A673 (cell line): ENCODE measurements around the gene CCDC61. TPM values are rescaled to one million over a fixed set of nuclear protein-coding genes. Genes with fewer than 3 reads are reported as not detected.

Experiments used
- BruUV-seq: library from RNA; stranded (reverse); fragments of 400-500 nt; replicated peaks from 2 replicates; lab custom pipeline; 2021; lab: Mats Ljungman, UMichigan
- CTCF ChIA-PET: fragments of 300-600 bp; sonication (Branson Sonifier 250); formaldehyde crosslinking; loops from one replicate; lab custom pipeline; 2022; ENCODE audit warnings: antibody characterized with exemption; lab: Charles Lee
- POLR2A ChIA-PET: fragments of 300-600 bp; sonication (Branson Sonifier 250); formaldehyde crosslinking; loops from one replicate; lab custom pipeline; 2022; ENCODE audit warnings: antibody characterized with exemption; ENCODE audit not compliant: low non-redundant PET; lab: Charles Lee
- DNase-seq: peaks from one replicate; pipeline ENCODE4 v3.0.0-alpha.2; 2015; ENCODE audit warnings: low spot score
- H3K27ac ChIP-seq: fragments of 200-600 bp; sonication (generic); 2 replicates; pipeline ENCODE4 v1.5.1; 2016; ENCODE audit warnings: mixed run types, low read depth, mild to moderate bottlenecking, mixed read lengths, antibody characterized with exemption, low read length; ENCODE audit not compliant: poor library complexity, severe bottlenecking
- H3K27me3 ChIP-seq: fragments of 200-600 bp; sonication (generic); replicated peaks from 2 replicates; pipeline ENCODE4 v1.6.1; 2017; ENCODE audit warnings: mixed run types, low read depth, mild to moderate bottlenecking, mixed read lengths, antibody characterized with exemption, low read length; ENCODE audit not compliant: insufficient read depth, poor library complexity
- H3K36me3 ChIP-seq: fragments of 200-600 bp; sonication (generic); 2 replicates; pipeline ENCODE4 v1.6.1; 2016; ENCODE audit warnings: mixed run types, mild to moderate bottlenecking, mixed read lengths, antibody characterized with exemption, low read length; ENCODE audit not compliant: insufficient read depth, poor library complexity, severe bottlenecking
- H3K4me1 ChIP-seq: fragments of 200-600 bp; sonication (generic); 2 replicates; pipeline ENCODE4 v1.6.1; 2017; ENCODE audit warnings: mixed run types, mild to moderate bottlenecking, mixed read lengths, antibody characterized with exemption, low read length; ENCODE audit not compliant: insufficient read depth, poor library complexity, severe bottlenecking
- H3K4me3 ChIP-seq: fragments of 200-600 bp; sonication (generic); 2 replicates; pipeline ENCODE4 v1.5.1; 2016; ENCODE audit warnings: low read depth, mixed run types, mild to moderate bottlenecking, mixed read lengths, low read length; ENCODE audit not compliant: poor library complexity, severe bottlenecking
- H3K9me3 ChIP-seq: fragments of 200-600 bp; sonication (generic); 2 replicates; pipeline ENCODE4 v1.6.1; 2016; ENCODE audit warnings: mixed run types, low read depth, mild to moderate bottlenecking, mixed read lengths, antibody characterized with exemption, low read length; ENCODE audit not compliant: poor library complexity, severe bottlenecking
- CTCF ChIP-seq: fragments of 300-800, 200-600 bp; sonication (generic); conservative IDR thresholded peaks from 2 replicates; pipeline ENCODE4 v1.5.1; 2017; ENCODE audit warnings: low read depth, mild to moderate bottlenecking, antibody characterized with exemption, low read length, moderate library complexity, mixed read lengths
- EZH2 ChIP-seq: fragments of 200-600 bp; sonication (generic); IDR thresholded peaks from 2 replicates; pipeline ENCODE4 v1.6.1; 2017; ENCODE audit warnings: borderline replicate concordance, low read depth, mild to moderate bottlenecking, mixed read lengths, antibody characterized with exemption, low read length; ENCODE audit not compliant: poor library complexity, severe bottlenecking
- intact Hi-C: fragments of 100-400 bp; cut with micrococcal nuclease; formaldehyde crosslinking; loops from one replicate; pipeline ENCODE4 v1.10.0; 2022; ENCODE audit not compliant: unreplicated experiment
- total RNA-seq: library from RNA; stranded (reverse); gene quantifications from 2 replicates; pipeline ENCODE4 v1.2.3, GENCODE V29; 2021

The CCDC61 gene
- total RNA-seq, 1 experiment from 2014 or later = 16.5 TPM

- Histone ChIP-seq H3K27me3 (peaks cover 35% of the 10 kb centered on the region), H3K9me3 (no peaks in the 10 kb centered on the region), H3K4me1 (no peaks in the 10 kb centered on the region), H3K27ac (no peak overlapping the region), H3K4me3 (no peak overlapping the region), H3K36me3 (no peaks in the 10 kb centered on the region)
- intact Hi-C loops = no loop called here
- CTCF ChIA-PET = interaction anchor here (0.6 kb wide), 1 partner anchor 363 kb away, joined by 3 read pairs; no protein-coding TSS in a partner anchor
- DNase-seq = no peak
- BruUV-seq = no TSS peak
- POLR2A ChIA-PET = no interaction called here
- TF ChIP-seq CTCF = no peak
- TF ChIP-seq EZH2 = no peak
These were observed 35.7 kb upstream of the CCDC61 start for GRCh38 chr19:45959517-45960025.

GRCh38 chr19:45960595-45961235, 34.6 kb upstream of the CCDC61 start:
- POLR2A ChIA-PET = no interaction called here
- no peaks in the 10 kb centered on the region for H3K9me3 ChIP-seq
- intact Hi-C loops = no loop called here
- H3K27me3 ChIP-seq = peaks cover 41% of the 10 kb centered on the region
- BruUV-seq = no TSS peak
- no peaks in the 10 kb centered on the region for H3K4me1 ChIP-seq
- no peak for DNase-seq
- H3K36me3 ChIP-seq = no peaks in the 10 kb centered on the region
- H3K4me3 ChIP-seq = no peak overlapping the region
- no peak for TF ChIP-seq CTCF
- no peak for TF ChIP-seq EZH2
- CTCF ChIA-PET = no interaction called here
- no peak overlapping the region for H3K27ac ChIP-seq

- H3K36me3 ChIP-seq = no peaks in the 10 kb centered on the region
- no peak overlapping the region for H3K4me3 ChIP-seq
- BruUV-seq = no TSS peak
- no peak overlapping the region for H3K27ac ChIP-seq
- H3K4me1 ChIP-seq = no peaks in the 10 kb centered on the region
- DNase-seq = no peak
- intact Hi-C loops = no loop called here
- ChIA-PET POLR2A (interaction anchor here (0.6 kb wide), 1 partner anchor 180 kb away, joined by 3 read pairs; the partner anchor contains the start of gene DMPK), CTCF (no interaction called here)
- TF ChIP-seq EZH2 = no peak
- peaks cover 49% of the 10 kb centered on the region for H3K27me3 ChIP-seq
- no peaks in the 10 kb centered on the region for H3K9me3 ChIP-seq
These were observed 33.2 kb upstream of the CCDC61 start for GRCh38 chr19:45962021-45962420.

- H3K27me3 ChIP-seq = peaks cover 61% of the 10 kb centered on the region
- BruUV-seq = no TSS peak
- no peaks in the 10 kb centered on the region for H3K9me3 ChIP-seq
- H3K27ac ChIP-seq = no peak overlapping the region
- no peak overlapping the region for H3K4me3 ChIP-seq
- H3K4me1 ChIP-seq = no peaks in the 10 kb centered on the region
- CTCF ChIA-PET = no interaction called here
- no peak for TF ChIP-seq EZH2
- DNase-seq = no peak
- H3K36me3 ChIP-seq = no peaks in the 10 kb centered on the region
- intact Hi-C loops = no loop called here
- POLR2A ChIA-PET = no interaction called here
These were observed 28.0 kb upstream of the CCDC61 start for GRCh38 chr19:45967246-45967645.
